Memory B cell (primary cell): ENCODE measurements around the gene KCNK5.

Experiments
- ATAC-seq: fragments of 150-1000 bp; cut with Tn5 transposase; 2 replicates; pipeline ENCODE4 v1.10.0; 2021; ENCODE audit warnings: low read depth, mild to moderate bottlenecking, moderate library complexity
- DNase-seq, 2 donors: peaks; one replicate each; pipeline ENCODE4 v3.0.0; 2022; ENCODE audit warnings: low spot score in 2 of 2
- H3K27ac Mint-ChIP-seq: one replicate; pipeline ENCODE4 v1.8.0; 2022; ENCODE audit warnings: mild to moderate bottlenecking, moderate library complexity, mixed read lengths
- H3K27me3 Mint-ChIP-seq: one replicate; pipeline ENCODE4 v1.8.0; 2022; ENCODE audit warnings: mixed read lengths
- H3K36me3 Mint-ChIP-seq: one replicate; pipeline ENCODE4 v1.8.0; 2022; ENCODE audit warnings: mild to moderate bottlenecking, mixed read lengths
- H3K4me1 Mint-ChIP-seq: one replicate; pipeline ENCODE4 v1.8.0; 2022; ENCODE audit warnings: mixed read lengths
- H3K4me3 Mint-ChIP-seq: one replicate; pipeline ENCODE4 v1.8.0; 2022; ENCODE audit warnings: mild to moderate bottlenecking, moderate library complexity, mixed read lengths
- H3K9me3 Mint-ChIP-seq: one replicate; pipeline ENCODE4 v1.8.0; 2022; ENCODE audit warnings: mixed read lengths

The KCNK5 gene

GRCh38 chr6:39228111-39228971 is 934 bp downstream of the KCNK5 start:
- Mint-ChIP-seq H3K4me3 (no peak overlapping the region), H3K36me3 (no peaks in the 10 kb centered on the region), H3K4me1 (peaks cover 6% of the 10 kb centered on the region), H3K27ac (no peak overlapping the region), H3K27me3 (peaks cover 22% of the 10 kb centered on the region), H3K9me3 (no peaks in the 10 kb centered on the region)
- ATAC-seq (no peak), DNase-seq (no peak)

- H3K9me3 Mint-ChIP-seq: no peaks in the 10 kb centered on the region
- ATAC-seq (no peak), DNase-seq (no peak)
- H3K27ac Mint-ChIP-seq: no peak overlapping the region
- no peaks in the 10 kb centered on the region for H3K36me3 Mint-ChIP-seq
- peaks cover 22% of the 10 kb centered on the region for H3K27me3 Mint-ChIP-seq
- peaks cover 6% of the 10 kb centered on the region for H3K4me1 Mint-ChIP-seq
- no peak overlapping the region for H3K4me3 Mint-ChIP-seq
Measured at GRCh38 chr6:39227476-39227875, 1.8 kb downstream of the KCNK5 start.

- Mint-ChIP-seq H3K4me3 (no peak overlapping the region), H3K27ac (no peak overlapping the region), H3K36me3 (no peaks in the 10 kb centered on the region), H3K9me3 (peaks cover 4% of the 10 kb centered on the region), H3K4me1 (peaks cover 6% of the 10 kb centered on the region), H3K27me3 (peaks cover 19% of the 10 kb centered on the region)
- no peak for ATAC-seq
- no peak for DNase-seq
Measured at GRCh38 chr6:39226639-39227329, 2.5 kb downstream of the KCNK5 start.

GRCh38 chr6:39225946-39226437 is 3.3 kb downstream of the KCNK5 start:
- Mint-ChIP-seq H3K27me3 (peaks cover 16% of the 10 kb centered on the region), H3K4me3 (no peak overlapping the region), H3K4me1 (peaks cover 6% of the 10 kb centered on the region), H3K9me3 (peaks cover 5% of the 10 kb centered on the region), H3K36me3 (no peaks in the 10 kb centered on the region), H3K27ac (no peak overlapping the region)
- no peak for DNase-seq
- ATAC-seq: no peak

- Mint-ChIP-seq H3K36me3 (no peaks in the 10 kb centered on the region), H3K9me3 (peaks cover 5% of the 10 kb centered on the region), H3K27me3 (peaks cover 13% of the 10 kb centered on the region), H3K4me1 (peaks cover 6% of the 10 kb centered on the region), H3K4me3 (no peak overlapping the region), H3K27ac (no peak overlapping the region)
- DNase-seq: no peak
- no peak for ATAC-seq
Measured at GRCh38 chr6:39225543-39225942, 3.7 kb downstream of the KCNK5 start.

- Mint-ChIP-seq H3K27ac (no peak overlapping the region), H3K4me1 (peaks cover 3% of the 10 kb centered on the region)
Measured at GRCh38 chr6:39224523-39225182, 4.6 kb downstream of the KCNK5 start.

GRCh38 chr6:39224011-39224410 is 5.3 kb downstream of the KCNK5 start:
- Mint-ChIP-seq H3K4me3 (no peak overlapping the region), H3K36me3 (no peaks in the 10 kb centered on the region), H3K9me3 (peaks cover 5% of the 10 kb centered on the region), H3K4me1 (peaks cover 3% of the 10 kb centered on the region), H3K27ac (no peak overlapping the region), H3K27me3 (peaks cover 8% of the 10 kb centered on the region)
- ATAC-seq (no peak), DNase-seq (no peak)

More at GRCh38 chr6:39224523-39225182, 4.6 kb downstream of the KCNK5 start:
- H3K27me3 Mint-ChIP-seq: peaks cover 8% of the 10 kb centered on the region
- DNase-seq: no peak
- ATAC-seq: no peak
- H3K9me3 Mint-ChIP-seq: peaks cover 5% of the 10 kb centered on the region
- H3K36me3 Mint-ChIP-seq: no peaks in the 10 kb centered on the region
- no peak overlapping the region for H3K4me3 Mint-ChIP-seq

- no peak for DNase-seq
- no peak for ATAC-seq
- no peaks in the 10 kb centered on the region for H3K36me3 Mint-ChIP-seq
- H3K9me3 Mint-ChIP-seq: peaks cover 5% of the 10 kb centered on the region
- no peak overlapping the region for H3K4me3 Mint-ChIP-seq
- H3K4me1 Mint-ChIP-seq: peaks cover 3% of the 10 kb centered on the region
- peaks cover 8% of the 10 kb centered on the region for H3K27me3 Mint-ChIP-seq
- no peak overlapping the region for H3K27ac Mint-ChIP-seq
Measured at GRCh38 chr6:39223555-39223954, 5.7 kb downstream of the KCNK5 start.

GRCh38 chr6:39223061-39223460 is 6.2 kb downstream of the KCNK5 start:
- Mint-ChIP-seq H3K27ac (no peak overlapping the region), H3K9me3 (peaks cover 5% of the 10 kb centered on the region), H3K27me3 (peaks cover 8% of the 10 kb centered on the region), H3K4me1 (peaks cover 3% of the 10 kb centered on the region), H3K4me3 (no peak overlapping the region), H3K36me3 (no peaks in the 10 kb centered on the region)
- no peak for ATAC-seq
- no peak for DNase-seq

- Mint-ChIP-seq H3K4me1 (peaks cover 3% of the 10 kb centered on the region), H3K27me3 (peaks cover 3% of the 10 kb centered on the region), H3K4me3 (no peak overlapping the region), H3K36me3 (no peaks in the 10 kb centered on the region), H3K27ac (no peak overlapping the region), H3K9me3 (peaks cover 5% of the 10 kb centered on the region)
- DNase-seq (no peak), ATAC-seq (no peak)
Measured at GRCh38 chr6:39221779-39222641, 7.3 kb downstream of the KCNK5 start.

- Mint-ChIP-seq H3K27me3 (peaks cover 3% of the 10 kb centered on the region), H3K36me3 (no peaks in the 10 kb centered on the region), H3K4me1 (peaks cover 3% of the 10 kb centered on the region), H3K27ac (no peak overlapping the region), H3K4me3 (no peak overlapping the region), H3K9me3 (peaks cover 5% of the 10 kb centered on the region)
- ATAC-seq (no peak), DNase-seq (no peak)
Measured at GRCh38 chr6:39221115-39221514, 8.2 kb downstream of the KCNK5 start.

- ATAC-seq: no peak
- Mint-ChIP-seq H3K36me3 (no peaks in the 10 kb centered on the region), H3K27me3 (no peaks in the 10 kb centered on the region), H3K9me3 (peaks cover 5% of the 10 kb centered on the region), H3K4me1 (no peaks in the 10 kb centered on the region), H3K4me3 (no peak overlapping the region), H3K27ac (no peak overlapping the region)
- no peak for DNase-seq
Measured at GRCh38 chr6:39218868-39219567, 10.3 kb downstream of the KCNK5 start.
